SK-N-SH treated with all-trans-retinoic acid at 6 μM for 48 hours (cell line): ENCODE data around the gene EIF3M.

Experiments used
- ATAC-seq: fragments of 200-7000 bp; cut with Tn5 transposase; 3 replicates; pipeline ENCODE4 v1.9.1; 2020; ENCODE audit warnings: mild to moderate bottlenecking, moderate library complexity
- ARNTL ChIP-seq: fragments of 450-650 bp; formaldehyde crosslinking; IDR thresholded peaks from 2 replicates; pipeline ENCODE4 v1.5.0; 2020; ENCODE audit warnings: low read depth, mild to moderate bottlenecking, moderate library complexity, borderline replicate concordance
- BACH2 ChIP-seq: fragments of 250-450 bp; sonication (Bioruptor Pico); IDR thresholded peaks from 2 replicates; pipeline ENCODE4 v1.9.0; 2021; ENCODE audit warnings: mild to moderate bottlenecking, borderline replicate concordance
- CSDC2 ChIP-seq: fragments of 250-450 bp; sonication (Bioruptor Pico); IDR thresholded peaks from 2 replicates; pipeline ENCODE4 v1.5.0; 2020; ENCODE audit warnings: mild to moderate bottlenecking, moderate library complexity
- ESRRG ChIP-seq: fragments of 250-450 bp; sonication (Bioruptor Pico); IDR thresholded peaks from 2 replicates; pipeline ENCODE4 v1.6.1; 2021; ENCODE audit warnings: mild to moderate bottlenecking
- GLIS3 ChIP-seq: fragments of 250-450 bp; sonication (Bioruptor Pico); IDR thresholded peaks from 2 replicates; pipeline ENCODE4 v1.5.0; 2020; ENCODE audit warnings: mild to moderate bottlenecking, moderate library complexity
- ISL1 ChIP-seq: fragments of 250-450 bp; sonication (Bioruptor Pico); IDR thresholded peaks from 2 replicates; pipeline ENCODE4 v2.1.2; 2022; ENCODE audit warnings: mild to moderate bottlenecking, moderate library complexity
- OSR1 ChIP-seq: fragments of 250-450 bp; sonication (Bioruptor Pico); IDR thresholded peaks from 2 replicates; pipeline ENCODE4 v1.8.0; 2022; ENCODE audit warnings: moderate library complexity, mild to moderate bottlenecking, inconsistent platforms
- PPARA ChIP-seq: fragments of 250-450 bp; sonication (Bioruptor Pico); IDR thresholded peaks from 2 replicates; pipeline ENCODE4 v1.5.0; 2020; ENCODE audit warnings: mild to moderate bottlenecking, borderline replicate concordance
- RARB ChIP-seq: fragments of 250-450 bp; sonication (Bioruptor Pico); IDR thresholded peaks from 2 replicates; pipeline ENCODE4 v1.8.0; 2021; ENCODE audit warnings: mild to moderate bottlenecking, moderate library complexity
- SNAI2 ChIP-seq: fragments of 250-450 bp; sonication (Bioruptor Pico); IDR thresholded peaks from 2 replicates; pipeline ENCODE4 v1.5.0; 2020; ENCODE audit warnings: mild to moderate bottlenecking, moderate library complexity
- TCF4 ChIP-seq: fragments of 250-450 bp; sonication (Bioruptor Pico); IDR thresholded peaks from 2 replicates; pipeline ENCODE4 v1.8.0; 2021; ENCODE audit warnings: mild to moderate bottlenecking, moderate library complexity, borderline replicate concordance
- TOX ChIP-seq: fragments of 250-450 bp; sonication (Bioruptor Pico); IDR thresholded peaks from 2 replicates; pipeline ENCODE4 v1.8.0; 2021; ENCODE audit warnings: mild to moderate bottlenecking, moderate library complexity, borderline replicate concordance
- ZC3H10 ChIP-seq: fragments of 250-450 bp; sonication (Bioruptor Pico); IDR thresholded peaks from 2 replicates; pipeline ENCODE4 v1.5.1; 2021; ENCODE audit warnings: mild to moderate bottlenecking, moderate library complexity
- ZFP3 ChIP-seq: fragments of 250-450 bp; sonication (Bioruptor Pico); IDR thresholded peaks from 2 replicates; pipeline ENCODE4 v1.5.0; 2020; ENCODE audit warnings: mild to moderate bottlenecking, moderate library complexity
- ZFP30 ChIP-seq: fragments of 450-650 bp; formaldehyde crosslinking; IDR thresholded peaks from 2 replicates; pipeline ENCODE4 v1.5.0; 2022; ENCODE audit warnings: mild to moderate bottlenecking, moderate library complexity
- ZNF565 ChIP-seq: fragments of 450-650 bp; formaldehyde crosslinking; conservative IDR thresholded peaks from 2 replicates; pipeline ENCODE4 v1.5.0; 2020; ENCODE audit warnings: low read depth, mild to moderate bottlenecking, moderate library complexity
- ZNF70 ChIP-seq: fragments of 450-650 bp; formaldehyde crosslinking; IDR thresholded peaks from 2 replicates; pipeline ENCODE4 v1.5.0; 2020; ENCODE audit warnings: mild to moderate bottlenecking, moderate library complexity
- ZNF8 ChIP-seq: fragments of 450-650 bp; formaldehyde crosslinking; IDR thresholded peaks from 2 replicates; pipeline ENCODE4 v1.5.0; 2020; ENCODE audit warnings: mild to moderate bottlenecking, moderate library complexity
- TF ChIP-seq, protein P1 (sequence below): fragments of 250-450 bp; sonication (Bioruptor Pico); IDR thresholded peaks from 2 replicates; pipeline ENCODE4 v1.5.1; 2020; ENCODE audit warnings: low read depth, mild to moderate bottlenecking, moderate library complexity
- TF ChIP-seq, protein P2 (sequence below): fragments of 250-450 bp; sonication (Bioruptor Pico); IDR thresholded peaks from 2 replicates; pipeline ENCODE4 v1.8.0; 2020; ENCODE audit warnings: mild to moderate bottlenecking, moderate library complexity, borderline replicate concordance
- TF ChIP-seq, protein P3 (sequence below): fragments of 250-450 bp; sonication (Bioruptor Pico); IDR thresholded peaks from 2 replicates; pipeline ENCODE4 v1.5.1; 2021; ENCODE audit warnings: mild to moderate bottlenecking, moderate library complexity
- TF ChIP-seq, protein P4 (sequence below): fragments of 250-450 bp; sonication (Bioruptor Pico); IDR thresholded peaks from 2 replicates; pipeline ENCODE4 v1.5.0; 2020; ENCODE audit warnings: mild to moderate bottlenecking, moderate library complexity

The EIF3M gene

DNA sequence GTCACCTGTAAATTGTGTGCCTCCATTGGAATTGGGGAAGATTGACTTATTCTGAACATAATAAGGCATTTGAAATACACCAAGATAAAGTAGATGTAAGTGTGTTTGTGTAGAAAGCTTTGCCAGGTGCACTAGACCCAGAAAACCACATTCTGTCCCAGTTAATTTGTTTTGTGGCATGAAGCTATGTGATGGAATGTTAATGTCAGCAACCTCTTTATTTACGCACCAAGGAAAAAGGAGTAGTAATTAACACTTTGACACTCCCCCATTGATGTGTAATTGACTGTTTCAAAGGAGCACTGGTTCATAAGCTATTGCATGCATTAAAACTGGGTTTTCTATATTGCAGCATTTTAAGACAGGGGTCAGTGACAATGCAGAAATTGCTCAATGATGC is 14.3 kb downstream of the EIF3M start:
- TF ChIP-seq, protein P1, sequence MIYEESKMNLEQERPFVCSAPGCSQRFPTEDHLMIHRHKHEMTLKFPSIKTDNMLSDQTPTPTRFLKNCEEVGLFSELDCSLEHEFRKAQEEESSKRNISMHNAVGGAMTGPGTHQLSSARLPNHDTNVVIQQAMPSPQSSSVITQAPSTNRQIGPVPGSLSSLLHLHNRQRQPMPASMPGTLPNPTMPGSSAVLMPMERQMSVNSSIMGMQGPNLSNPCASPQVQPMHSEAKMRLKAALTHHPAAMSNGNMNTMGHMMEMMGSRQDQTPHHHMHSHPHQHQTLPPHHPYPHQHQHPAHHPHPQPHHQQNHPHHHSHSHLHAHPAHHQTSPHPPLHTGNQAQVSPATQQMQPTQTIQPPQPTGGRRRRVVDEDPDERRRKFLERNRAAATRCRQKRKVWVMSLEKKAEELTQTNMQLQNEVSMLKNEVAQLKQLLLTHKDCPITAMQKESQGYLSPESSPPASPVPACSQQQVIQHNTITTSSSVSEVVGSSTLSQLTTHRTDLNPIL (CRISPR knock-in tag) = no peak
- TF ChIP-seq, protein P2, sequence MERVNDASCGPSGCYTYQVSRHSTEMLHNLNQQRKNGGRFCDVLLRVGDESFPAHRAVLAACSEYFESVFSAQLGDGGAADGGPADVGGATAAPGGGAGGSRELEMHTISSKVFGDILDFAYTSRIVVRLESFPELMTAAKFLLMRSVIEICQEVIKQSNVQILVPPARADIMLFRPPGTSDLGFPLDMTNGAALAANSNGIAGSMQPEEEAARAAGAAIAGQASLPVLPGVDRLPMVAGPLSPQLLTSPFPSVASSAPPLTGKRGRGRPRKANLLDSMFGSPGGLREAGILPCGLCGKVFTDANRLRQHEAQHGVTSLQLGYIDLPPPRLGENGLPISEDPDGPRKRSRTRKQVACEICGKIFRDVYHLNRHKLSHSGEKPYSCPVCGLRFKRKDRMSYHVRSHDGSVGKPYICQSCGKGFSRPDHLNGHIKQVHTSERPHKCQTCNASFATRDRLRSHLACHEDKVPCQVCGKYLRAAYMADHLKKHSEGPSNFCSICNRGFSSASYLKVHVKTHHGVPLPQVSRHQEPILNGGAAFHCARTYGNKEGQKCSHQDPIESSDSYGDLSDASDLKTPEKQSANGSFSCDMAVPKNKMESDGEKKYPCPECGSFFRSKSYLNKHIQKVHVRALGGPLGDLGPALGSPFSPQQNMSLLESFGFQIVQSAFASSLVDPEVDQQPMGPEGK (CRISPR knock-in tag) = no peak
- no peak for TF ChIP-seq ZNF70 (CRISPR knock-in tag)
- TF ChIP-seq CSDC2 = no peak
- no peak for TF ChIP-seq ZC3H10 (CRISPR knock-in tag)
- no peak for TF ChIP-seq ZFP3 (CRISPR knock-in tag)
- no peak for TF ChIP-seq TOX
- no peak for TF ChIP-seq ESRRG (CRISPR knock-in tag)
- TF ChIP-seq SNAI2 (CRISPR knock-in tag) = no peak
- no peak for ATAC-seq

DNA sequence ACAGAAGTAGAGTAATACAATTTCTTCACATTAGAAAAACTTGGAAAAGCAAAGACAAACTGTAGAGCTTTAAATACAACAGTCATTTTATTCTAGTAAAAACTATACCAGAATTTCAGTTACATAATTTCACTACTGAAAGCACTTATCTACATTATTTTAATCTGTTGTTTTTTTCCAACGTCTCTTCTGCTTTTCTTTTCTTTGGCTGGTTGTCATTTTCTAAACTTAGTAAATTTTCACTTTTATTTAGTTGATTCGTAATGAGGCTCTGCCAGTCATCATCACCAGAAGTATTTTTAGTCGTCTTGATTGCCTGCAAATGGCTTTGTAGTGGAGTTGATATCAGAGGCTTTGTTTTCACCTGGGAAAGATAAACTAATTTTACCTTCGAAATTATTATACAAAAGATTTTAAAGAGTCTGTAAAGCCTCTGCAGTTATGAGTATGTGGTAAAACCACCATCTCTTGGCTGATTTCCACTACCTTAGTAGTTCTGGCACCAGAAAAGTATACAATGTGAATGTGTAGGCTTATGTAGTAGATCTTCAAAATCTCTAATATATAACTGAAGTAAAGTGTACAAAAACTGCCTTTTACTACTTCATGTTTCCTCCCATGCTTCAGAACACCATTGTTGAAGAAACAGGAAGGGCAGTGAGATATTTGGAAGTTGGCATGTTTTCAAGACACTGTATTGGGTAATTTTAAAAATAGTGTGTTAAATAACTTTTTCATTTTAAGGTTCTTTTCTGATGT is 19.2 kb downstream of the EIF3M start:
- no peak for ATAC-seq
- TF ChIP-seq BACH2 (CRISPR knock-in tag) (no peak), ZNF70 (CRISPR knock-in tag) (no peak), GLIS3 (CRISPR knock-in tag) (no peak), TOX (no peak), ZFP30 (no peak), ZNF8 (CRISPR knock-in tag) (no peak), ZFP3 (CRISPR knock-in tag) (no peak), TCF4 (no peak), ZNF565 (CRISPR knock-in tag) (no peak), CSDC2 (no peak), RARB (CRISPR knock-in tag) (no peak), ARNTL (no peak), SNAI2 (CRISPR knock-in tag) (no peak), OSR1 (CRISPR knock-in tag) (no peak), PPARA (CRISPR knock-in tag) (no peak), ISL1 (CRISPR knock-in tag) (no peak)
- TF ChIP-seq, protein P1 (CRISPR knock-in tag) = no peak
- TF ChIP-seq, protein P3, sequence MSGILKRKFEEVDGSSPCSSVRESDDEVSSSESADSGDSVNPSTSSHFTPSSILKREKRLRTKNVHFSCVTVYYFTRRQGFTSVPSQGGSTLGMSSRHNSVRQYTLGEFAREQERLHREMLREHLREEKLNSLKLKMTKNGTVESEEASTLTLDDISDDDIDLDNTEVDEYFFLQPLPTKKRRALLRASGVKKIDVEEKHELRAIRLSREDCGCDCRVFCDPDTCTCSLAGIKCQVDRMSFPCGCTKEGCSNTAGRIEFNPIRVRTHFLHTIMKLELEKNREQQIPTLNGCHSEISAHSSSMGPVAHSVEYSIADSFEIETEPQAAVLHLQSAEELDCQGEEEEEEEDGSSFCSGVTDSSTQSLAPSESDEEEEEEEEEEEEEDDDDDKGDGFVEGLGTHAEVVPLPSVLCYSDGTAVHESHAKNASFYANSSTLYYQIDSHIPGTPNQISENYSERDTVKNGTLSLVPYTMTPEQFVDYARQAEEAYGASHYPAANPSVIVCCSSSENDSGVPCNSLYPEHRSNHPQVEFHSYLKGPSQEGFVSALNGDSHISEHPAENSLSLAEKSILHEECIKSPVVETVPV = no peak
- TF ChIP-seq, protein P2 (CRISPR knock-in tag) = no peak
- TF ChIP-seq, protein P4, sequence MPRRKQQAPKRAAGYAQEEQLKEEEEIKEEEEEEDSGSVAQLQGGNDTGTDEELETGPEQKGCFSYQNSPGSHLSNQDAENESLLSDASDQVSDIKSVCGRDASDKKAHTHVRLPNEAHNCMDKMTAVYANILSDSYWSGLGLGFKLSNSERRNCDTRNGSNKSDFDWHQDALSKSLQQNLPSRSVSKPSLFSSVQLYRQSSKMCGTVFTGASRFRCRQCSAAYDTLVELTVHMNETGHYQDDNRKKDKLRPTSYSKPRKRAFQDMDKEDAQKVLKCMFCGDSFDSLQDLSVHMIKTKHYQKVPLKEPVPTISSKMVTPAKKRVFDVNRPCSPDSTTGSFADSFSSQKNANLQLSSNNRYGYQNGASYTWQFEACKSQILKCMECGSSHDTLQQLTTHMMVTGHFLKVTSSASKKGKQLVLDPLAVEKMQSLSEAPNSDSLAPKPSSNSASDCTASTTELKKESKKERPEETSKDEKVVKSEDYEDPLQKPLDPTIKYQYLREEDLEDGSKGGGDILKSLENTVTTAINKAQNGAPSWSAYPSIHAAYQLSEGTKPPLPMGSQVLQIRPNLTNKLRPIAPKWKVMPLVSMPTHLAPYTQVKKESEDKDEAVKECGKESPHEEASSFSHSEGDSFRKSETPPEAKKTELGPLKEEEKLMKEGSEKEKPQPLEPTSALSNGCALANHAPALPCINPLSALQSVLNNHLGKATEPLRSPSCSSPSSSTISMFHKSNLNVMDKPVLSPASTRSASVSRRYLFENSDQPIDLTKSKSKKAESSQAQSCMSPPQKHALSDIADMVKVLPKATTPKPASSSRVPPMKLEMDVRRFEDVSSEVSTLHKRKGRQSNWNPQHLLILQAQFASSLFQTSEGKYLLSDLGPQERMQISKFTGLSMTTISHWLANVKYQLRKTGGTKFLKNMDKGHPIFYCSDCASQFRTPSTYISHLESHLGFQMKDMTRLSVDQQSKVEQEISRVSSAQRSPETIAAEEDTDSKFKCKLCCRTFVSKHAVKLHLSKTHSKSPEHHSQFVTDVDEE (CRISPR knock-in tag) = no peak
